WTC11 (cell line): ENCODE measurements around the gene POLDIP2. TPM values are rescaled to one million over a fixed set of nuclear protein-coding genes. Genes with fewer than 3 reads are reported as not detected.

Experiments used
- CREM ChIP-seq: sonication (generic); formaldehyde crosslinking; IDR thresholded peaks from 2 replicates; pipeline ENCODE4 v1.8.1; 2022; ENCODE audit warnings: mild to moderate bottlenecking, missing genetic modification reagents, moderate library complexity
- ESRRA ChIP-seq: sonication (generic); formaldehyde crosslinking; IDR thresholded peaks from 2 replicates; pipeline ENCODE4 v1.8.1; 2022; ENCODE audit warnings: mild to moderate bottlenecking, missing genetic modification reagents, borderline replicate concordance
- FOXK1 ChIP-seq: sonication (generic); formaldehyde crosslinking; IDR thresholded peaks from 2 replicates; pipeline ENCODE4 v1.8.0; 2022; ENCODE audit warnings: mild to moderate bottlenecking, moderate library complexity, missing genetic modification reagents
- FOXP1 ChIP-seq: sonication (generic); formaldehyde crosslinking; IDR thresholded peaks from 2 replicates; pipeline ENCODE4 v1.8.0; 2022; ENCODE audit warnings: missing genetic modification reagents, mild to moderate bottlenecking, moderate library complexity, borderline replicate concordance
- GTF2I ChIP-seq: fragments of 250-450 bp; sonication (Bioruptor Pico); conservative IDR thresholded peaks from 2 replicates; pipeline ENCODE4 v1.4.0; 2021; ENCODE audit warnings: mild to moderate bottlenecking
- MYBL2 ChIP-seq: sonication (generic); formaldehyde crosslinking; IDR thresholded peaks from 2 replicates; pipeline ENCODE4 v1.8.1; 2023; ENCODE audit warnings: mild to moderate bottlenecking, moderate library complexity, missing genetic modification reagents
- RELA ChIP-seq: sonication (generic); formaldehyde crosslinking; IDR thresholded peaks from 2 replicates; pipeline ENCODE4 v1.8.1; 2022; ENCODE audit warnings: missing genetic modification reagents, mild to moderate bottlenecking, borderline replicate concordance
- ZNF121 ChIP-seq: sonication (generic); formaldehyde crosslinking; IDR thresholded peaks from 2 replicates; pipeline ENCODE4 v1.8.0; 2023; ENCODE audit warnings: missing genetic modification reagents
- ZNF232 ChIP-seq: sonication (generic); formaldehyde crosslinking; IDR thresholded peaks from 2 replicates; pipeline ENCODE4 v1.8.0; 2022; ENCODE audit warnings: mild to moderate bottlenecking, missing genetic modification reagents
- ZNF423 ChIP-seq: fragments of 250-450 bp; sonication (Bioruptor Pico); IDR thresholded peaks from 2 replicates; pipeline ENCODE4 v2.1.2; 2022; ENCODE audit warnings: mild to moderate bottlenecking, moderate library complexity
- total RNA-seq: library from RNA; stranded (reverse); gene quantifications from 3 replicates; pipeline ENCODE4 v1.2.3, GENCODE V29; 2021
- TF ChIP-seq, protein P1 (sequence below): sonication (generic); formaldehyde crosslinking; IDR thresholded peaks from 2 replicates; pipeline ENCODE4 v1.8.0; 2022; ENCODE audit warnings: mild to moderate bottlenecking, missing genetic modification reagents
- TF ChIP-seq, protein P2 (sequence below): sonication (generic); formaldehyde crosslinking; IDR thresholded peaks from 2 replicates; pipeline ENCODE4 v1.8.1; 2022; ENCODE audit warnings: low read depth, missing genetic modification reagents, borderline replicate concordance
- TF ChIP-seq, protein P3 (sequence below): sonication (generic); formaldehyde crosslinking; IDR thresholded peaks from 2 replicates; pipeline ENCODE4 v1.8.1; 2022; ENCODE audit warnings: mild to moderate bottlenecking, moderate library complexity, missing genetic modification reagents
- TF ChIP-seq, protein P4 (sequence below): sonication (generic); formaldehyde crosslinking; IDR thresholded peaks from 2 replicates; pipeline ENCODE4 v1.8.0; 2022; ENCODE audit warnings: mild to moderate bottlenecking, missing genetic modification reagents
- TF ChIP-seq, protein P5 (sequence below): sonication (generic); formaldehyde crosslinking; IDR thresholded peaks from 2 replicates; pipeline ENCODE4 v1.8.0; 2023; ENCODE audit warnings: mild to moderate bottlenecking, missing genetic modification reagents
- TF ChIP-seq, protein P6 (sequence below): fragments of 250-450 bp; sonication (Bioruptor Pico); IDR thresholded peaks from 2 replicates; pipeline ENCODE4 v1.9.0; 2021; ENCODE audit warnings: moderate library complexity, mild to moderate bottlenecking, inconsistent platforms, borderline replicate concordance

POLDIP2 gene
- total RNA-seq, 1 experiment from 2014 or later, result 85.4 TPM

DNA sequence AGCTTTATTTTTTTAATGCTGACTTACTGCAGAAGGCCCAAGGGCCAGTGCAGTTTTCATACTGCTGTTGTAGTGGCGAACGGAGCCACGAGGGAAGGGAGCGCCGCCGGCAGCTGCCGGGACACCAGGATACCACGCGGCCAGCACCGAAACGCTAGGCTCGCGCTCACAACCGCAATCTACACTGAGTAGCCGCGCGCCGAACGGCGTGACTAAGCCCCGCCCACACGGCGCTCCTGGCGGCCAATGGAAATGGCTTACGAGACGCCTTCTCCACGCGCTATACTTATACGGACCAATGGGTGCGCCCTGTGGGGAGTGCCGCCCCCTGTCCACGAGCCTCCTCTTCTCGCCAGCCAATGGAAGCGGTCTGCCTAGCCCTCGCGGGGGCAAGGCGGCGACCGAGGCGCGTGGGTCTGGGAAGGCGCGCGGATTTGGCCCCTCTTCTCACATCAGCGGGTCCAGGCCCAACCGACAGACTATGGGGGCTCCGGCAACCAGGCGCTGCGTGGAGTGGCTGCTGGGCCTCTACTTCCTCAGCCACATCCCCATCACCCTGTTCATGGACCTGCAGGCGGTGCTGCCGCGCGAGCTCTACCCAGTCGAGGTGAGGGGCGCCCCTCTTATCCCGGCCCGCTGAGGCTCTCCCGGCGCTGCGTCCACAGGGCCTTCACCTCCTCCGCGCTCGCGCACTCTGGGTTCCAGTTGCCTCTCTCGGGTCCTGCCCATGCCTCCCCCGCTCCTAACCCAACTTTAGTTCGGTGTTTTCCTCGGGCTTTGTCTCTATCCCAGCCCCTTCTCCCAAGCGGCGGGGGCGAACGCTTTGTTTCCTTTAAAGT, 38.3 kb downstream of the POLDIP2 start, which contains the start of gene TMEM97 (continued):
- TF ChIP-seq FOXK1 (CRISPR knock-in tag) (0 out of 2 replicates have a peak, but pooled peaks have one; percentile 67), CREM (CRISPR knock-in tag) (peak; percentile 82), GTF2I (no peak), FOXP1 (CRISPR knock-in tag) (peak; percentile 83), MYBL2 (no peak), ESRRA (0 out of 2 replicates have a peak, but pooled peaks have one; percentile 12), ZNF121 (CRISPR knock-in tag) (no peak), RELA (CRISPR knock-in tag) (no peak), ZNF232 (CRISPR knock-in tag) (peak; percentile 25; the same call in 1 of the 2 replicates), ZNF423 (CRISPR knock-in tag) (no peak)
- TF ChIP-seq, protein P1, sequence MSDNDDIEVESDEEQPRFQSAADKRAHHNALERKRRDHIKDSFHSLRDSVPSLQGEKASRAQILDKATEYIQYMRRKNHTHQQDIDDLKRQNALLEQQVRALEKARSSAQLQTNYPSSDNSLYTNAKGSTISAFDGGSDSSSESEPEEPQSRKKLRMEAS (CRISPR knock-in tag), result peak; percentile 95
- TF ChIP-seq, protein P2, sequence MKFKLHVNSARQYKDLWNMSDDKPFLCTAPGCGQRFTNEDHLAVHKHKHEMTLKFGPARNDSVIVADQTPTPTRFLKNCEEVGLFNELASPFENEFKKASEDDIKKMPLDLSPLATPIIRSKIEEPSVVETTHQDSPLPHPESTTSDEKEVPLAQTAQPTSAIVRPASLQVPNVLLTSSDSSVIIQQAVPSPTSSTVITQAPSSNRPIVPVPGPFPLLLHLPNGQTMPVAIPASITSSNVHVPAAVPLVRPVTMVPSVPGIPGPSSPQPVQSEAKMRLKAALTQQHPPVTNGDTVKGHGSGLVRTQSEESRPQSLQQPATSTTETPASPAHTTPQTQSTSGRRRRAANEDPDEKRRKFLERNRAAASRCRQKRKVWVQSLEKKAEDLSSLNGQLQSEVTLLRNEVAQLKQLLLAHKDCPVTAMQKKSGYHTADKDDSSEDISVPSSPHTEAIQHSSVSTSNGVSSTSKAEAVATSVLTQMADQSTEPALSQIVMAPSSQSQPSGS (CRISPR knock-in tag), result peak; percentile 31; the same call in 1 of the 2 replicates
- TF ChIP-seq, protein P3, sequence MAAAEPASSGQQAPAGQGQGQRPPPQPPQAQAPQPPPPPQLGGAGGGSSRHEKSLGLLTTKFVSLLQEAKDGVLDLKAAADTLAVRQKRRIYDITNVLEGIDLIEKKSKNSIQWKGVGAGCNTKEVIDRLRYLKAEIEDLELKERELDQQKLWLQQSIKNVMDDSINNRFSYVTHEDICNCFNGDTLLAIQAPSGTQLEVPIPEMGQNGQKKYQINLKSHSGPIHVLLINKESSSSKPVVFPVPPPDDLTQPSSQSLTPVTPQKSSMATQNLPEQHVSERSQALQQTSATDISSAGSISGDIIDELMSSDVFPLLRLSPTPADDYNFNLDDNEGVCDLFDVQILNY (CRISPR knock-in tag), result 0 out of 2 replicates have a peak, but pooled peaks have one; percentile 80
- TF ChIP-seq, protein P4, sequence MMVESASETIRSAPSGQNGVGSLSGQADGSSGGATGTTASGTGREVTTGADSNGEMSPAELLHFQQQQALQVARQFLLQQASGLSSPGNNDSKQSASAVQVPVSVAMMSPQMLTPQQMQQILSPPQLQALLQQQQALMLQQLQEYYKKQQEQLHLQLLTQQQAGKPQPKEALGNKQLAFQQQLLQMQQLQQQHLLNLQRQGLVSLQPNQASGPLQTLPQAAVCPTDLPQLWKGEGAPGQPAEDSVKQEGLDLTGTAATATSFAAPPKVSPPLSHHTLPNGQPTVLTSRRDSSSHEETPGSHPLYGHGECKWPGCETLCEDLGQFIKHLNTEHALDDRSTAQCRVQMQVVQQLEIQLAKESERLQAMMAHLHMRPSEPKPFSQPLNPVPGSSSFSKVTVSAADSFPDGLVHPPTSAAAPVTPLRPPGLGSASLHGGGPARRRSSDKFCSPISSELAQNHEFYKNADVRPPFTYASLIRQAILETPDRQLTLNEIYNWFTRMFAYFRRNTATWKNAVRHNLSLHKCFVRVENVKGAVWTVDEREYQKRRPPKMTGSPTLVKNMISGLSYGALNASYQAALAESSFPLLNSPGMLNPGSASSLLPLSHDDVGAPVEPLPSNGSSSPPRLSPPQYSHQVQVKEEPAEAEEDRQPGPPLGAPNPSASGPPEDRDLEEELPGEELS (CRISPR knock-in tag), result peak; percentile 35
- TF ChIP-seq, protein P5, sequence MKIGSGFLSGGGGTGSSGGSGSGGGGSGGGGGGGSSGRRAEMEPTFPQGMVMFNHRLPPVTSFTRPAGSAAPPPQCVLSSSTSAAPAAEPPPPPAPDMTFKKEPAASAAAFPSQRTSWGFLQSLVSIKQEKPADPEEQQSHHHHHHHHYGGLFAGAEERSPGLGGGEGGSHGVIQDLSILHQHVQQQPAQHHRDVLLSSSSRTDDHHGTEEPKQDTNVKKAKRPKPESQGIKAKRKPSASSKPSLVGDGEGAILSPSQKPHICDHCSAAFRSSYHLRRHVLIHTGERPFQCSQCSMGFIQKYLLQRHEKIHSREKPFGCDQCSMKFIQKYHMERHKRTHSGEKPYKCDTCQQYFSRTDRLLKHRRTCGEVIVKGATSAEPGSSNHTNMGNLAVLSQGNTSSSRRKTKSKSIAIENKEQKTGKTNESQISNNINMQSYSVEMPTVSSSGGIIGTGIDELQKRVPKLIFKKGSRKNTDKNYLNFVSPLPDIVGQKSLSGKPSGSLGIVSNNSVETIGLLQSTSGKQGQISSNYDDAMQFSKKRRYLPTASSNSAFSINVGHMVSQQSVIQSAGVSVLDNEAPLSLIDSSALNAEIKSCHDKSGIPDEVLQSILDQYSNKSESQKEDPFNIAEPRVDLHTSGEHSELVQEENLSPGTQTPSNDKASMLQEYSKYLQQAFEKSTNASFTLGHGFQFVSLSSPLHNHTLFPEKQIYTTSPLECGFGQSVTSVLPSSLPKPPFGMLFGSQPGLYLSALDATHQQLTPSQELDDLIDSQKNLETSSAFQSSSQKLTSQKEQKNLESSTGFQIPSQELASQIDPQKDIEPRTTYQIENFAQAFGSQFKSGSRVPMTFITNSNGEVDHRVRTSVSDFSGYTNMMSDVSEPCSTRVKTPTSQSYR, result no peak; the same call in 1 of the 2 replicates
- TF ChIP-seq, protein P6, sequence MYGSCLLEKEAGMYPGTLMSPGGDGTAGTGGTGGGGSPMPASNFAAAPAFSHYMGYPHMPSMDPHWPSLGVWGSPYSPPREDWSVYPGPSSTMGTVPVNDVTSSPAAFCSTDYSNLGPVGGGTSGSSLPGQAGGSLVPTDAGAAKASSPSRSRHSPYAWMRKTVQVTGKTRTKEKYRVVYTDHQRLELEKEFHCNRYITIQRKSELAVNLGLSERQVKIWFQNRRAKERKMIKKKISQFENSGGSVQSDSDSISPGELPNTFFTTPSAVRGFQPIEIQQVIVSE (CRISPR knock-in tag), result no peak
